Epithelial cell of proximal tubule (primary cell): ENCODE data around the gene NCSTN. TPM values are rescaled to one million over a fixed set of nuclear protein-coding genes. Genes with fewer than 3 reads are reported as not detected.
A peak's percentile ranks its signal among the peaks of the same experiment; 100 is the strongest.
"Not testable (repeated sequence)": the region's sequence is repeated elsewhere in the genome, so short reads cannot be mapped to it uniquely, and the experiment has no call there.

Experiments
- DNase-seq: peaks from one replicate; pipeline ENCODE4 v3.0.0-alpha.2; 2011; ENCODE audit warnings: low read depth
- H3K4me3 ChIP-seq: 2 replicates; pipeline ENCODE4 v1.5.1; 2011; ENCODE audit warnings: low read depth, mild to moderate bottlenecking, low read length
- total RNA-seq: library from RNA; depleted of rRNA; stranded (reverse); fragments of >200 nt; gene quantifications from 2 replicates; pipeline ENCODE4 v1.2.3, GENCODE V29; 2015
- TF ChIP-seq, protein P1 (sequence below): conservative IDR thresholded peaks from 2 replicates; pipeline ENCODE4 v1.5.1; 2012; ENCODE audit warnings: low read depth, mild to moderate bottlenecking, low read length

The NCSTN gene
- total RNA-seq, 1 donor from 2014 or later = 55.7 TPM

GRCh38 chr1:160376525-160377131 is 33.4 kb downstream of the NCSTN start:
- no peak overlapping the region for H3K4me3 ChIP-seq
- TF ChIP-seq, protein P1, sequence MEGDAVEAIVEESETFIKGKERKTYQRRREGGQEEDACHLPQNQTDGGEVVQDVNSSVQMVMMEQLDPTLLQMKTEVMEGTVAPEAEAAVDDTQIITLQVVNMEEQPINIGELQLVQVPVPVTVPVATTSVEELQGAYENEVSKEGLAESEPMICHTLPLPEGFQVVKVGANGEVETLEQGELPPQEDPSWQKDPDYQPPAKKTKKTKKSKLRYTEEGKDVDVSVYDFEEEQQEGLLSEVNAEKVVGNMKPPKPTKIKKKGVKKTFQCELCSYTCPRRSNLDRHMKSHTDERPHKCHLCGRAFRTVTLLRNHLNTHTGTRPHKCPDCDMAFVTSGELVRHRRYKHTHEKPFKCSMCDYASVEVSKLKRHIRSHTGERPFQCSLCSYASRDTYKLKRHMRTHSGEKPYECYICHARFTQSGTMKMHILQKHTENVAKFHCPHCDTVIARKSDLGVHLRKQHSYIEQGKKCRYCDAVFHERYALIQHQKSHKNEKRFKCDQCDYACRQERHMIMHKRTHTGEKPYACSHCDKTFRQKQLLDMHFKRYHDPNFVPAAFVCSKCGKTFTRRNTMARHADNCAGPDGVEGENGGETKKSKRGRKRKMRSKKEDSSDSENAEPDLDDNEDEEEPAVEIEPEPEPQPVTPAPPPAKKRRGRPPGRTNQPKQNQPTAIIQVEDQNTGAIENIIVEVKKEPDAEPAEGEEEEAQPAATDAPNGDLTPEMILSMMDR = peak; percentile 96
- peak; percentile 15 for DNase-seq

DNA sequence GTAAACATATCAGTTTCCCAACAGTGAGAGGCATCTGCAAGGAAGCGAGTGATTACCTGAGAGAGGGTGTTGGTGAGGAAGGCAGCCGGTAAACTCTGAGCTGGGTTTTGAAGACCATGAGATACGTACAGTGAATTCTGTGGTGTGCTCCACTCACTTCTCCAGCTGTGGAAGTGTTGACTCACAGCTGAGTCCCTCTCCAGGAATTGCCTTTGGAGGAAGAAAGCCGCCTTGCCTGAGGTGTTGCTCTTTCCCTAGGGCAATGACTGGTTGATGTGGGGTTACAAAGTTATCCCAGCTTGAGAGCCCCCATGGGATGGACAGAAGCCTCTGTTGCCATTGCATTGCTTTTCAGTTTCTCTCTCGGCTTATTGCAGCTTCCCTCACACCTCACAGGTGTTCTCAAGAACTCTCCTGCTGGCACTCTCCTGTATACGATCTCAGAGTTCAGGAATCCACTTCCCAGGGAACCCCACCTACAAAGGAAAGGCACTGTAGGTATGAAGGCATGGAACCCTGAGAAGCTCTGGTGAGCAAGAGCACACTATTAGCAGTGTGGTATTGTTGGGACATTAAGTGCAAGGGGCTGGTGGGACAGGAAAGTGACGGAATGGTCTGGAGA is 34.5 kb downstream of the NCSTN start:
- no peak for DNase-seq

GRCh38 chr1:160384812-160385211 is 41.6 kb downstream of the NCSTN start:
- DNase-seq, H3K4me3 ChIP-seq: not testable (repeated sequence)

More for the DNA sequence above, 34.5 kb downstream of the NCSTN start:
- TF ChIP-seq, protein P1 = no peak
- no peak overlapping the region for H3K4me3 ChIP-seq

DNA sequence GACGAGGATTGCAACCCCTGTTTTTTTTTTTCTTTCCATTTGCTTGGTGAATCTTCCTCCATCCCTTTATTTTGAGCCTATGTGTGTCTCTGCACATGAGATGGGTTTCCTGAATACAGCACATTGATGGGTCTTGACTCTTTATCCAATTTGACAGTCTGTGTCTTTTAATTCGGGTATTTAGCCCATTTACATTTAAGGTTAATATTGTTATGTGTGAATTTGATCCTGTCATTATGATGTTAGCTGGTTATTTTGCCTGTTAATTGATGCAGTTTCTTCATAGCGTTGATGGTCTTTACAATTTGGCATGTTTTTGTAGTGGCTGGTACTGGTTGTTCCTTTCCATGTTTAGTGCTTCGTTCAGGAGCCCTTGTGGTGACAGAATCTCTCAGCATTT is 45.2 kb downstream of the NCSTN start:
- not testable (repeated sequence) for DNase-seq, H3K4me3 ChIP-seq

DNA sequence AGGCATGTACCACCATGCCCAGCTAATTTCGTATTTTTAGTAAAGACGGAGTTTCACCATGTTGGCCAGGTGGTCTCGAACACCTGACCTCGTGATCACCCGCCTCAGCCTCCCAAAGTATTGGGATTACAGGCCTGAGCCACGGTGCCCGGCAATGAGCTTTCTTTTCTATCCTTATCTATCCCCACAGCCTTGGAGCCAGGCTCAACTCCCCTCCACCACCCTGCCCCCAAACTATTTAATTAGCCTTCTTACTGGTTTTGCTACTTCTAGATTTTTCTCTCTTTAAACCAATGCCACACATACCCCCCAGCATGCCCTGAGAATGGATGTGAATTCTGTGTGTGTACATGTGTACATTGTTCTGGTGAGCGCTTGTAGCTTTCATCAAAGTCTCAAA is 51.5 kb downstream of the NCSTN start:
- no peak for DNase-seq
- no peak overlapping the region for H3K4me3 ChIP-seq
- TF ChIP-seq, protein P1 = no peak

- DNase-seq = no peak
- TF ChIP-seq, protein P1 = no peak
- H3K4me3 ChIP-seq = no peak overlapping the region
These were observed 54.5 kb downstream of the NCSTN start for GRCh38 chr1:160397651-160398050.

DNA sequence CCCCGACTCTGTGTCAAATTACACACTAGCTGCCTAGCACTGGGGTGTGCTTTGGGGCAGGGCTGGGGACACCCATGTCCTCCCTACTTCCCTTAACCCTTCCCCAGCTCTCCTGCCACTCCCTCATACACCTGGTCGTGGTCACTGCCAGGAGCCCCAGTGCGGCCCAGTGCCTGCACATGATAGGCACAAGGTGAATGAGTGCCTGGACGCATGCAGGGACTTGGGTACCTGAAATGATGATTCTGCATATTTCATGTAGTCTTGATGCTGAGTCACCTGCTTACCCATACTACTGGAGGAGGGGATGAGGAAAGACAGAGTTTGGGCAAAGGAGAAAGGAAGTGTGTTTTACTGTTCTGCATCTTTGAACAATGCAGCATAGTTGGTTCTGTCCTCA is 55.6 kb downstream of the NCSTN start:
- H3K4me3 ChIP-seq = no peak overlapping the region
- DNase-seq = no peak
- TF ChIP-seq, protein P1 = no peak

DNA sequence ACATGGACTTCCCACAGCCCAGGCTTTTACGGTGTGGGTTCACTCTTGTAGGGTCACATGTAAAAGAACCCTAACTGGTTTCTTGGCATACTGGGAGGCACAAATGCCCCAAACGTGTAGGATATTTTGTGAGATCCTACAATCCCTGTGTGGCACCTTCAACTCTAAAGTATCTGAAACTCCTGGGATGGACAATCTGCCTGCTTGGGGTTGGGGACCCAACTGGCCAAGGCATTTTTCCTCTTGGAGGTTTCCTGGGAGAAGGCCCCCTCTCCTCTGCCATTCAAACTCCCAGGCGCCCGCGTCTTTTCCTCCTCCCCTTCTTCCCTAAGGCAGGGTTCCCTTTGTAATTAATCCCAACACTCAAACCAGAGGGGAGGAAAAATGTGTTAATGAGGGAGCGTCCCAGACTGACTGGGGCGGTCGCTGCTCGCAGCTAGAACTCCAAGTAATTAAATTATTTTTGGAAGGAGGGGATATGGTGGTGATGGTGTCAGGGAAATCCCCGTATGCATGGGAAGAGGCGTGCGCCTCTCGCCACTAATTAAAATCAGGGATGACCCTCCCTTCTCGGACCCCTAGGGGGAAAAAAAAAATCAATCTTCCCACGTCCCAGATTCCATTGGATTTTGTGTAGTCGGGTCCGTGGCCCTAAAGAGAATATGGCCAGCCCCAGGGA is 56.5 kb downstream of the NCSTN start:
- H3K4me3 ChIP-seq = peak overlapping the region; percentile 69
- TF ChIP-seq, protein P1 = no peak
- DNase-seq = no peak
